GM12864 (cell line): ENCODE data around the gene C19orf33.

Experiments used
- DNase-seq: peaks from one replicate; pipeline ENCODE4 v3.0.0-alpha.2; 2011; ENCODE audit warnings: low read depth
- H3K4me3 ChIP-seq: 2 replicates; pipeline ENCODE4 v1.5.1; 2011; ENCODE audit warnings: mild to moderate bottlenecking, low read depth, low read length, control low read depth
- TF ChIP-seq, protein P1 (sequence below): IDR thresholded peaks from 2 replicates; pipeline ENCODE4 v1.5.1; 2011; ENCODE audit warnings: low read depth, mild to moderate bottlenecking, moderate library complexity, low read length, control low read depth, inconsistent platforms; ENCODE audit errors: missing control alignments

C19orf33 gene

DNA sequence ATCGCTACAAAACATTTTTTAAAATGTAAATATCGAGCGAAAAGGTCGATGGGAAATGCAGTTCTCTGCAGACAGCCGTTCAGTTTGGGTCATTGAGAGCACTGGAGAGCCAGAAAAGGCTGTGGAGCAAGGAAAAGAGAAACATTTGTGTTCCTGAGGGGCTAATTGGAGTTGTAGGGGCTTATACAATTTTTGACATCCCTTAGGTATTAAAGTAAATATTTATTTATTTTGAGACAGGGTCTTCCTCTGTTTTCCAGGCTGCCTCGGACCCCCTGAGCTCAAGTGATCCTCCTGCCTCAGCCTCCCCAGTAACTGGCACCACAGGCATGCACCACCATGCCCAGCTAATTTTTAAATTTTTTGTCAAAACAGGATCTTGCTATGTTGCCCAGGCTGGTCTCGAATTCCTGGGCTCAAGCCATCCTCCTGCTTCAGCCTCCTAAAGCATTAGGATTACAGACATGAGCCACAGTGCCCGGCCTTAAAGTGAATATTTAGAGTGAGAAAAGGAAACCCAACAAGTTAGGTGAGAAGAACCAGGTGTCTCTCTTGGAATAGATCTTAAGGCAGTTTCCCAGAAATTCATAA, 12.5 kb downstream of the C19orf33 start:
- TF ChIP-seq, protein P1, sequence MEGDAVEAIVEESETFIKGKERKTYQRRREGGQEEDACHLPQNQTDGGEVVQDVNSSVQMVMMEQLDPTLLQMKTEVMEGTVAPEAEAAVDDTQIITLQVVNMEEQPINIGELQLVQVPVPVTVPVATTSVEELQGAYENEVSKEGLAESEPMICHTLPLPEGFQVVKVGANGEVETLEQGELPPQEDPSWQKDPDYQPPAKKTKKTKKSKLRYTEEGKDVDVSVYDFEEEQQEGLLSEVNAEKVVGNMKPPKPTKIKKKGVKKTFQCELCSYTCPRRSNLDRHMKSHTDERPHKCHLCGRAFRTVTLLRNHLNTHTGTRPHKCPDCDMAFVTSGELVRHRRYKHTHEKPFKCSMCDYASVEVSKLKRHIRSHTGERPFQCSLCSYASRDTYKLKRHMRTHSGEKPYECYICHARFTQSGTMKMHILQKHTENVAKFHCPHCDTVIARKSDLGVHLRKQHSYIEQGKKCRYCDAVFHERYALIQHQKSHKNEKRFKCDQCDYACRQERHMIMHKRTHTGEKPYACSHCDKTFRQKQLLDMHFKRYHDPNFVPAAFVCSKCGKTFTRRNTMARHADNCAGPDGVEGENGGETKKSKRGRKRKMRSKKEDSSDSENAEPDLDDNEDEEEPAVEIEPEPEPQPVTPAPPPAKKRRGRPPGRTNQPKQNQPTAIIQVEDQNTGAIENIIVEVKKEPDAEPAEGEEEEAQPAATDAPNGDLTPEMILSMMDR = no peak
- peak overlapping the region; percentile 57 for H3K4me3 ChIP-seq
- no peak for DNase-seq

DNA sequence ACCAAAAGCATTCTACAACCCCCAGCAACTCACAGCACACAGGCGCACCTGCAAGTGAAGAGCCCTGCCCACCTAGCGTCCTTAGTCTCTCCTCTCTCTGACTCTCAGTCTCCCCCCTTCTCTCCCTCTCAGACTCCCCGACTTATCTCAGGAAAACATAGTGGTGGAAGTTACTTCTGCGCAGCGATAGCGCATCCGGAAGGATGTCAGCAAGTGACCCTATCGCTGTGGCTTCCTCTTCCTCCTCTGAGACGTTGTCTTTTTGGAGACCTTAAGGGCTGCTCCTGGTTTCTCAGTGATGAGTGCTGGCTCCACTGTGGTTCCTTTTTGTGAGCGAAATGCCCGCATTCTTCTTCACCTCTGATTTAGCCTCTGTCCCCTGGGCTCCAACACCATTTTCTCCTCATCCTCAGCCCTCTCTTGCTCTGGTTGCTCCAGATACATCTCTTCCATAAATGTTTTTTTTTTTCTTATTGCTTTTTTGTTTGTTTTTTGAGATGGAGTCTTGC, 13.1 kb downstream of the C19orf33 start:
- peak overlapping the region; percentile 57 for H3K4me3 ChIP-seq
- TF ChIP-seq, protein P1 = no peak
- no peak for DNase-seq

DNA sequence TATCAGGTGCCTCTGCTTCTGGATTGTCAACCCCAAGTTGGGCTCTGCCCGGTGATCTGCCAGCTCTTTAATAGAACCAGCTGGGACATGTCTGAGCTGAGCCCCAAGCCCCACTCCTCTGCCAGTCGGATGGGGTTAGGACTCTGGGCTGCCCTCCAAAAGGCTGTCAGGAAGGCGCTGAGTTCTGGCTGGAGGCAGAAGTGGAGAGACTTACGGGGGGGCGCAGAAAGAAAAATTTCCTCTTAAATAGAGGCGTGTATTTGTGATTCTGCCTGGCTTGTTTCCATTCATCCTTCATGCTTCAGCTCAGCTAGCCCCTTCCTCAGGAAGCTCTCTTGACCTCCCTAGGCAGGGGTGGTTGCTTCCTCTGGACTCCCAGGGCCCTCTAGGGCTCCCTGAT, 14.6 kb downstream of the C19orf33 start:
- TF ChIP-seq, protein P1 = no peak
- H3K4me3 ChIP-seq = no peak overlapping the region
- no peak for DNase-seq

DNA sequence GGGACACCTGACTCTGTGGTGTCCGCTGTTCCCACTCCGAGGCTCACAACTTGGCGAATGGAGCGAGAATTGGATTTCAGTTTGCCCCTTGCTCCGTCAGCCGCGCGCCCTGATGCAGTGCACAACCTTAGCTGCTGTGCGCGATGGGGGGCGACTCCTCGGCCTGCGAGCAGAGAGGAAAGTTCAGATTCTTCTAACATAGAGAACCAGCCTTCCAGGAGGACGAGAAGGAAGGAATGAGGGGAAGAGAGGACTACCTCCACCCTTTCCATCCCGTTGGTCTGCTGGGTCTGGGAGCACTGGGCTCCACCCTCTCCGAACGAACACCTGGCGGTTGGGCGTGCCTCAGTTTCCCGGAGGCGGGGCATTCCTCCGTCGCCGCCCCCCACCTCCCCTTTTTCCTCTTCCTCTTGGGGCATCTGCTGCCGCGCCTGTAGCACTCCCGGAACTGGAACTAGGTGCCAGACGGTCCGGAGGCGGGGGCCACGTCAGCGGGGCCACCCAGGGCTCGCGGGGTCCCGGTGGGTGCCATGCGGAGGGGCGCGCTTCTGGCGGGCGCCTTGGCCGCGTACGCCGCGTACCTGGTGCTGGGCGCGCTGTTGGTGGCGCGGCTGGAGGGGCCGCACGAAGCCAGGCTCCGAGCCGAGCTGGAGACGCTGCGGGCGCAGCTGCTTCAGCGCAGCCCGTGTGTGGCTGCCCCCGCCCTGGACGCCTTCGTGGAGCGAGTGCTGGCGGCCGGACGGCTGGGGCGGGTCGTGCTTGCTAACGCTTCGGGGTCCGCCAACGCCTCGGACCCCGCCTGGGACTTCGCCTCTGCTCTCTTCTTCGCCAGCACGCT, 15.6 kb downstream of the C19orf33 start, which contains the start of gene KCNK6:
KCNK6 (plus strand) TSS at position 425 of the 838 bp plus-strand sequence; CDS start at position 531, 106 bp downstream.
- DNase-seq = no peak
- H3K4me3 ChIP-seq = peak within 1 kb of the TSS; percentile 62
- TF ChIP-seq, protein P1 = no peak

DNA sequence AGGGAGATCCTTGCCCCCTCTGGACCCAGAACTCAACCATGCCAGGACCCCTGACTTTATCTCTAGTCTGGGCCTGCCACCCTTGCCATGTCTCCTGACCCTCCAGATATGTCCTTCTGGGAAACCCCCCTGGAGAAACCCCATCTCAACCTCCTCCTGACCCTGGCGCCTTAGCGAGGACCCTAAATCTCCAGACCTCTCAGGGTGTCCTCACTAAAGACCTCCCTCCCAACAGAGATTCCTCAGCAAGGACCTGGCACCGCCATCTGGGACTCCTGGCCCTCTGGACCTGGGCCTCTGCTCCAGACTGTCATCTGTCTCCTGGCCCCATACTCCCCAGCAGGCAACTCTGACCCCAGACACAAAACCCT, 16.9 kb downstream of the C19orf33 start:
- no peak for DNase-seq
- TF ChIP-seq, protein P1 = no peak
- H3K4me3 ChIP-seq = no peak overlapping the region

DNA sequence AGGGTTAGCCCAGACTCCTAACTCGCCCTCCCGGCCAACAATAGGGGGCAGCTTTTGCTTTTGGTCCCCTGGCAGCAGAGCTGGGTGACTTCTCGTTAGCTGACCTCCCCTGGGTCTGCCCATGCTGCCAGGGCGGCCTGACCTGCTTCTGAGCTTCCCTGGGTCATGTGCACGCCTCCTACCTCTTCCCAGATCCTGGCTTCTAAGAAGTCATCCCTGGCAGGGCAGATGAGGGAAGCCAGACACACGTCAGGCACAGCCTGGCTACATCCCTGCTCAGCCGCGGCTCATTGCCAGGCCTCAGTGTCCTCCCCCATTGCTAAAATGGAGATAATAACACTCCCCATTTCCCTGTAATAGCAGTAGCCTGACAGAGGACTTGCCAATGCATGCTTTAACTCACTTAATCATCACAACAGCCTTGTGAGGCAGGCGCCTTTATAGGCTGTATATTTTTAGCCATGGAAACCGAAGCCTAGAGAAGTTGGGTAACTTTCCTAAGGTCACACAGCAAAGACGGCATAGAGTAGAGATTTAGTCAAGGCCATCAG, 17.7 kb downstream of the C19orf33 start:
- no peak overlapping the region for H3K4me3 ChIP-seq
- no peak for DNase-seq
- TF ChIP-seq, protein P1 = no peak
